ENCODE data around the gene SOAT2.

SOAT2 gene, protein sequence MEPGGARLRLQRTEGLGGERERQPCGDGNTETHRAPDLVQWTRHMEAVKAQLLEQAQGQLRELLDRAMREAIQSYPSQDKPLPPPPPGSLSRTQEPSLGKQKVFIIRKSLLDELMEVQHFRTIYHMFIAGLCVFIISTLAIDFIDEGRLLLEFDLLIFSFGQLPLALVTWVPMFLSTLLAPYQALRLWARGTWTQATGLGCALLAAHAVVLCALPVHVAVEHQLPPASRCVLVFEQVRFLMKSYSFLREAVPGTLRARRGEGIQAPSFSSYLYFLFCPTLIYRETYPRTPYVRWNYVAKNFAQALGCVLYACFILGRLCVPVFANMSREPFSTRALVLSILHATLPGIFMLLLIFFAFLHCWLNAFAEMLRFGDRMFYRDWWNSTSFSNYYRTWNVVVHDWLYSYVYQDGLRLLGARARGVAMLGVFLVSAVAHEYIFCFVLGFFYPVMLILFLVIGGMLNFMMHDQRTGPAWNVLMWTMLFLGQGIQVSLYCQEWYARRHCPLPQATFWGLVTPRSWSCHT
- total RNA-seq, result 0.98 to 5.3 reads per million in 2 donors

DNA sequence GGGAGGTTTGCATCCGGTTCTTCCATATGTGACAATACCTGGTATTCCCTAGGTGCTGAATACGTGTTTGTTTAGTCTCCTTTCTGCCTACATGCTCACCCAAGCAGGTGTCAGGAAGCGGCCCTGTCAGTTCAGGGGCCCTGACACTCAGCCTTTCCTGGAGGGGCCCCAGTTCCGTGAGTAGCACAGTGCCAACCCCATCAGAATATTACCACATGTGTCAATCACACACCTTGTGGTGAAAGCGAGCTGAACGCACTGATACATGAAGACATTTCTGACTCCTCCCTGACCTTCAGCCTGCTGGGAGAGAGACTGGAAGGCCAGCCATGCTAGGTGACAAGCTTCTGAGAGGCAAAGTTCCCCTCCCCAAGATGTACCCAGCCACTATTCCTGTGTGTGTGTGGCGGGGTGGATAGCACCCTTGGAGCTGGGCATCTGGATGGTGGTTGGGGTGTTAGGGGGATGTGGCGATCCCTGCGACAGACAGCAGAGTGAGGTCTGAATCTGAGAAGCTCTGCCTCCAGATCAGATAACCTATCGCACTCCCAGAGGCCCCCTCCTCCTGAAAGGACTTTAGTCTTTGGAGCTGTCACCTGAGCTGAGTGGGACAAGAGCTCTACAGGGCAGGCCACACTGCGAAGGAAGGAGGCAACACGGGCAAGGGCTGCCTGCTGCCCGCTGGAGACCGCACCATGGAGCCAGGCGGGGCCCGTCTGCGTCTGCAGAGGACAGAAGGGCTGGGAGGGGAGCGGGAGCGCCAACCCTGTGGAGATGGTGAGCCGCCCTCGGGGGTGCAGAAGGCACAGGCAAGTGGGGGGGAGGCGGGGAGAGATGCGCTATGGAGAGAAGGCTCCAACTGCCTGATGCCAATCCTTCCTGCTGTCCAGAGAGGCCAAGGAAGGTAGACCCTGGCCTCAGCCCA is at the start of gene SOAT2:
SOAT2 (plus strand) TSS at position 604 of the 925 bp plus-strand sequence; CDS start at position 696, 92 bp downstream.
- peak; percentile 23 for DNase-seq

DNA sequence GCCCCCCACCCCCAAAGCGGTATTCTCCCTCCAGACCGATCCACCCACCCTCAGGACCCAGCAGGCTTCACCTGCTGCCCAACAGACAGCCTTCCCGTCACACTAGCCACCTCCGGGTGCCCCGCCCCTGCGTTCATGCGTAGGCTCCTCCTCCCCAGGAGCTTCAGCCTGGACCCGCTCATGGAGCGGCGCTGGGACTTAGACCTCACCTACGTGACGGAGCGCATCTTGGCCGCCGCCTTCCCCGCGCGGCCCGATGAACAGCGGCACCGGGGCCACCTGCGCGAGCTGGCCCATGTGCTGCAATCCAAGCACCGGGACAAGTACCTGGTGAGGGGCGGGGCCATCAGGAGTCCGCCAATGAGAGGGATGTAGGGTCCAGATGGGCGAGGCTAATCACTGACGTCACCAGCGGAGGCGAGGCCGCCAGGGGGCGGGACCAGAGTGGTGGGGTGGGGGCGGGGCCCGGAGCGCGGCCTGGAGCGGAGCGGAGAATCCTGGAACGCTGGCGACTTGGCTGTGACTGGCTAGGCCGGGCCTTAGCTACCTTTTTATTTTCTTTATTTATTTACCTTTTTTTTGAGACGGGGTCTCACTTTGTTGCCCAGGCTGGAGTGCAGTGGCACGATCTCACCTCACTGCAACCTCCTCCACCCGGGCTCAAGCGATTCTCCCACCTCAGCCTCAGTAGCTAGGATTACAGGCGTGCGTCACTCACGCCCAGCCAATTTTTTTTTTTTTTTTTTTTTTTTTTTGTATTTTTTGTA is 49.0 kb upstream of the SOAT2 start:
- peak; percentile 91 for DNase-seq

DNA sequence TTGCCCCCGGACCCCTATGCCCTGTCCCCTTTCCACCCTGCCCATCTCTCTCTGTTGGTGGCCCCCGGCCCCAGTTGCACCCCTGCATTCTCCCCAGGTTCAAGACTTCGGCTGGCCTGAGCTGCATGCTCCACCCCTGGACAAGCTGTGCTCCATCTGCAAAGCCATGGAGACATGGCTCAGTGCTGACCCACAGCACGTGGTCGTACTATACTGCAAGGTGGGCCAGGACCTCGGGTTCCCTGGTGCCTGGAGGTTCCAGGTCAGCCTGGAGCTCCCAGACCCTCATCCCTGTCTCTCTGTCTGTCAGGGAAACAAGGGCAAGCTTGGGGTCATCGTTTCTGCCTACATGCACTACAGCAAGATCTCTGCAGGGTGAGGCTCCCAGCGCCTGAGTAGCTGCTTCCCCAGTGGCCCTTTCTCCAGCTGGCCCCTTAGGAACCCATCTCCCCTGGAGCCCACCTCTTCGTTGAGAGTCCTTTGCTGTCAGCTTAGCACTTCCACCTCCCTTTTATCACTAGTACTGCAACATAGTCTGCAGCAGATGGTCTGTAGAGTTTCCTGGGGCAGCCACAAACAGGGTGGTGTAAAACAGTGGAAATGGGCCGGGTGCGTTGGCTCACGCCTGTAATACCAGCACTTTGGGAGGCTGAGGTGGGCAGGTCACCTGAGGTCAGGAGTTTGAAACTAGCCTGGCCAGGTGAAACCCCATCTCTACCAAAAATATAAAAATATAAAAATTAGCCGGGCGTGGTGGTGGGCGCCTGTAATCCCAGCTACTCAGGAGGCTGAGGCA is 47.6 kb upstream of the SOAT2 start:
- no peak for DNase-seq

DNA sequence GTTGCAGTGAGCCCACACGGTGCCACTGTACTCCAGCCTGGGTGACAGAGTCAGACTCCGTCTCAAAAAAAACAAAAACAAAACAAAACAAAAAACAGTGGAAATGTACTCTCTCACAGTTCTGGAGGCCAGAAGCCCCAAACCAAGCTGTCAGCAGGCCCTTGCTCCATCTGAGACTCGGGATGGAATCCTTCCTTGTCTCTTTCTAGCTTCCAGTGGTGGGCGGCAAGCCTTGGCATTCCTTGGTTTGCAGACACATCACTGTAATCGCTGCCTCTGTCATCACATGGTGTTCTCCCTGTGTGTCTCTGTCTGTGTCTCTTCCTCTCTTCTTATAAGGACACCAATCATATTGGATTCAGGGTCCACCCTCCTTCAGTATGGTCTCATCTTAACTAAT is 47.0 kb upstream of the SOAT2 start:
- DNase-seq, result no peak

DNA sequence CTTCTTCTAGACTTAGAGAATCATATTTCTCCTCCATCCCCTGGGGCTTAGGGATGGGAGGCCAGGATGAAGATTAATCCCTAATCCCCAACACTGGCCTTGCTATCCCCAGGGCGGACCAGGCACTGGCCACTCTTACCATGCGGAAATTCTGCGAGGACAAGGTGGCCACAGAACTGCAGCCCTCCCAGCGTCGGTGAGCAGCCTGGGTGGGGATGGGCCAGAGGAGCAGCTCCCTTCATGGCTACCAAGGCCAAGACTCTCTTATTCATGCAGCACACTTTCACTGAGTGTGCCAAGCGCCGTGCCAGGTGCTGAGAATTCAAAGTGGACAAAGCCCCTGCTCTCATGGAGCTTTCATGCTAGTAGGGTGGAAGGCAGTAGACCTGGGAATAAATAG is 46.4 kb upstream of the SOAT2 start:
- no peak for DNase-seq

DNA sequence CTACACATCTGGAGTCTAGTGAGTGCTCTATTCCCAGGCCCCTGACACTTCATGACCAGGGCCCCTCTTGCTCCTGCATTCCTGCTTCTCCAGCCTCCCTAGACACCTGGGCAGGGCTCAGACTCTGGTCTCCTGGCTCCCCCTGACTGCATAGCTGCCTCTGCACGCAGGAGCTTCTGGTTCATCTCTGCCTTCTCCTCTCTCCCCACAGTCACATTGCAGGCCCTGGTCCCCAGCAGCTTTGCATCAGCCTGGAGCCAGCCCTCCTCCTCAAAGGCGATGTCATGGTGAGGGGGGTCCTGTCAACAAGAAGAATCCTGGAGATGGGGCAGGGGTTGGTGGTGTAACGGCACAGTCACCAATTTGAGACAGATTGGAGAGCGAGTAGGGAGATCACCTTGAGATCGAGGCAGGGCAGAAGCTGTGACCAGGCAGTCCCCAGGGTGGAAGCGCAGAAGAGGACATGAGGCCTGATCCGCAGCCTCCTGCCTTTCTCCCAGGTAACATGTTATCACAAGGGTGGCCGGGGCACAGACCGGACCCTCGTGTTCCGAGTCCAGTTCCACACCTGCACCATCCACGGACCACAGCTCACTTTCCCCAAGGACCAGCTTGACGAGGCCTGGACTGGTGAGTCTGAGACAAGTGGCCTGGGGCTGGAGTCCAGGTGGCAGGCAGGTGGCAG is 45.3 kb upstream of the SOAT2 start:
- DNase-seq, result no peak

DNA sequence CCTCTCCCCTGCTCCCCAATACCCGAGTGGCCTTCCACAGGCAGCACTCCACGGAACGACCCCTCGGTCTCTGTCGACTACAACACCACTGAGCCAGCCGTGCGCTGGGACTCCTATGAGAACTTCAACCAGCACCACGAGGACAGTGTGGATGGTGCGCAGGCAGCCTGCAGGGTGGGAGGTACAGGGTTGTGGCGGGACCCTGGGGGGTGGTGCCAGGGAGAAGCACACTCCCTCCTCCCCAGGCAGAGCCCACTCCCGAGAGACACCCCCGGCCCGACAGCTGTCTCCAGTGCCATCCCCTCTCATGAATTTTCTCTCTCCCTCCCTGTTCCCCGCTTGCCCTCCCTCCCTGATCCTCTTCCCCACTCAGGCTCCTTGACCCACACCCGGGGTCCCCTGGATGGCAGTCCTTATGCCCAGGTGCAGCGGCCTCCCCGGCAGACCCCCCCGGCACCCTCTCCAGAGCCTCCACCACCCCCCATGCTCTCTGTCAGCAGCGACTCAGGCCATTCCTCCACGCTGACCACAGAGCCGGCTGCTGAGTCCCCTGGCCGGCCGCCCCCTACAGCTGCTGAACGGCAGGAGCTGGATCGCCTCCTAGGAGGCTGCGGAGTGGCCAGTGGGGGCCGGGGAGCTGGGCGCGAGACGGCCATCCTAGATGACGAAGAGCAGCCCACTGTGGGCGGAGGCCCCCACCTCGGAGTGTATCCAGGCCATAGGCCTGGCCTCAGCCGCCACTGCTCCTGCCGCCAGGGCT is 44.4 kb upstream of the SOAT2 start:
- DNase-seq, result no peak

DNA sequence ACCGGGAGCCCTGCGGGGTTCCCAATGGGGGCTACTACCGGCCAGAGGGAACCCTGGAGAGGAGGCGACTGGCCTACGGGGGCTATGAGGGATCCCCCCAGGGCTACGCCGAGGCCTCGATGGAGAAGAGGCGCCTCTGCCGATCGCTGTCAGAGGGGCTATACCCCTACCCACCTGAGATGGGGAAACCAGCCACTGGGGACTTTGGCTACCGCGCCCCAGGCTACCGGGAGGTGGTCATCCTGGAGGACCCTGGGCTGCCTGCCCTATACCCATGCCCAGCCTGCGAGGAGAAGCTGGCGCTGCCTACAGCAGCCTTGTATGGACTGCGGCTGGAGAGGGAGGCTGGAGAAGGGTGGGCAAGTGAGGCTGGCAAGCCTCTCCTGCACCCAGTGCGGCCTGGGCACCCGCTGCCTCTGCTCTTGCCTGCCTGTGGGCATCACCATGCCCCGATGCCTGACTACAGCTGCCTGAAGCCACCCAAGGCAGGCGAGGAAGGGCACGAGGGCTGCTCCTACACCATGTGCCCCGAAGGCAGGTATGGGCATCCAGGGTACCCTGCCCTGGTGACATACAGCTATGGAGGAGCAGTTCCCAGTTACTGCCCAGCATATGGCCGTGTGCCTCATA is 43.7 kb upstream of the SOAT2 start:
- no peak for DNase-seq

DNA sequence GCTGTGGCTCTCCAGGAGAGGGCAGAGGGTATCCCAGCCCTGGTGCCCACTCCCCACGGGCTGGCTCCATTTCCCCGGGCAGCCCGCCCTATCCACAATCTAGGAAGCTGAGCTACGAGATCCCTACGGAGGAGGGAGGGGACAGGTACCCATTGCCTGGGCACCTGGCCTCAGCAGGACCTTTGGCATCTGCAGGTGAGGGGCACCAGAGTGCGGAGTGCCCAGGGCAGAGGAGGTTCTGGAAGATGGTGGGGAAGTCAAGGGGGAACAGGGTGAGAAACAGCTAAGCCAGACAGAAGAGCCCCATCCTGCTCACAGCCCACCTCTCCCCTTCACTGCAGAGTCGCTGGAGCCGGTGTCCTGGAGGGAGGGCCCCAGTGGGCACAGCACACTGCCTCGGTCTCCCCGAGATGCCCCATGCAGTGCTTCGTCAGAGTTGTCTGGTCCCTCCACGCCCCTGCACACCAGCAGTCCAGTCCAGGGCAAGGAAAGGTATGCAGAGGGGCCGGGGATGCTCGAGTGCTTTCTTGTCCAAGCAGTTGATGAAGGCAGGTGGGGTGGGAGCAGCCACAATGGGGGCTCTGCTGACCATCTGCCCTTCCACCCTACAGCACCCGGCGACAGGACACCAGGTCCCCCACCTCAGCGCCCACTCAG is 43.1 kb upstream of the SOAT2 start:
- DNase-seq, result no peak

DNA sequence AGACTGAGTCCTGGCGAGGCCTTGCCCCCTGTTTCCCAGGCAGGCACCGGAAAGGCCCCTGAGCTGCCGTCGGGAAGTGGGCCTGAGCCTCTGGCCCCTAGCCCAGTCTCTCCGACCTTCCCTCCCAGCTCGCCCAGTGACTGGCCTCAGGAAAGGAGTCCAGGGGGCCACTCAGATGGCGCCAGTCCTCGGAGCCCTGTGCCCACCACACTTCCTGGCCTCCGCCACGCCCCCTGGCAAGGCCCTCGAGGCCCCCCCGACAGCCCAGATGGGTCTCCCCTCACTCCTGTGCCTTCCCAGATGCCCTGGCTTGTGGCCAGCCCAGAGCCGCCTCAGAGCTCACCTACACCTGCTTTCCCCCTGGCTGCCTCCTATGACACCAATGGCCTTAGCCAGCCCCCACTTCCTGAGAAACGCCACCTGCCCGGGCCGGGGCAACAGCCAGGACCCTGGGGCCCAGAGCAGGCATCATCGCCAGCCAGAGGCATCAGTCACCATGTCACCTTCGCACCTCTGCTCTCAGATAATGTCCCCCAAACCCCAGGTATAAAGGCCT is 42.5 kb upstream of the SOAT2 start:
- DNase-seq, result no peak

DNA sequence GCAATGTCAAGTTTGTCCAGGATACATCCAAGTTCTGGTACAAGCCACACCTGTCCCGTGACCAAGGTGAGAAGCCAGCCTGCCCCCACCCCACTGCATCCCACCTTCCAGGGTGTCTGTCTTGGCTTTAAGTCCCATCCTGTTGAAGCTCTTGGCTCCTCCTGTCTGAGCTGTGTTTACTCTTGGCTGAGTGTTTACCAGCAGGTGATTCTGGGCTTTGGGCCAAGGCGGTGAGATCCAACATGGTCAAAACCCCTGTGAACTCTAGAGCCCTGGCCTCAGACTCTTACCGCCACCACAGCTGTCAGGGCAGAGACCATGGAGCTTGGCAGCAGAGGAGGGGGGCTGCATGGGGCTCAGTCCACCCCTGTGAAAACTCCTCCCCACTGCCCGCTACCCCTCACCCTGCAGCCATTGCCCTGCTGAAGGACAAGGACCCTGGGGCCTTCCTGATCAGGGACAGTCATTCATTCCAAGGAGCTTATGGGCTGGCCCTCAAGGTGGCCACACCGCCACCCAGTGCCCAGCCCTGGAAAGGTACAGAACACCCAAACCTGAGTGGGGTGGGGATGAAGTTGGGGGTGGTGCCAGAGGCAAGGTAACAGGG is 41.8 kb upstream of the SOAT2 start:
- DNase-seq, result no peak

DNA sequence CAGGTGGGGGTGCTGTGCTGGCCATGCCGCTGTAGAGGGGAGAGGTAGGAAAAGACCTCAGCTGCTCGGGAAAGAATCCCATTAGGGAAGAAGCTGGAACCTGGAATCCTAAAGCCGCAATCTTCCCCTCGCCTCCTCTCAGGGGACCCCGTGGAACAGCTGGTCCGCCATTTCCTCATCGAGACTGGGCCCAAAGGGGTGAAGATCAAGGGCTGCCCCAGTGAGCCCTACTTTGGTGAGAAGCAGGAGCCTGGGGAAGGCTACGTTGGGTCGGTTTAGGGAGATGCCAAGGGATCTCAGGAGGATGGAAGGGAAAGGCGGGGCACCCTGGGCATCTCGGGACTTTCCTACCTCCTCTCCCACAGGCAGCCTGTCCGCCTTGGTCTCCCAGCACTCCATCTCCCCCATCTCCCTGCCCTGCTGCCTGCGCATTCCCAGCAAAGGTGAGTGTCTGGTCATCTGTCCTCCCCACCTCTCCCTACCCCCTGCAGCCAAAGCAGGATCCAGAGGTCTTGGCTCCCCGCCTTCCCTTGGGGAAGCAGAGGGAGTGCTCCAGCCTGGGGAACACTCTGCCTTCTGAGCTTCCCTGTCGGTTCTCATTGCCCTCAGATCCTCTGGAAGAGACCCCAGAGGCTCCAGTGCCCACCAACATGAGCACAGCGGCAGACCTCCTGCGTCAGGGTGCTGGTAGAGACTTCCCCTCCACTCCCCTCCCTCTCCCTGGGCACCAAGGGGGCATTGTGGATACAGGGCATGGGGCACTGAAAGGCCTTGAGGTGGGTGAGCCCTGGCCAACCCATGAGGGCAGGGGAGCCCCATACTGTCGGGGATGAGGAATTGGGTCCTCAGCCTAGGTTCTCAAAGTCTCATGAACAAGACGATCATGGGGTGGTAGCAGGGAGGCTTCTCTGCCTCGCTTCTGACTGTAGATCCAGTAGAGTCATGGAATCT is 41.0 kb upstream of the SOAT2 start:
- DNase-seq, result no peak

DNA sequence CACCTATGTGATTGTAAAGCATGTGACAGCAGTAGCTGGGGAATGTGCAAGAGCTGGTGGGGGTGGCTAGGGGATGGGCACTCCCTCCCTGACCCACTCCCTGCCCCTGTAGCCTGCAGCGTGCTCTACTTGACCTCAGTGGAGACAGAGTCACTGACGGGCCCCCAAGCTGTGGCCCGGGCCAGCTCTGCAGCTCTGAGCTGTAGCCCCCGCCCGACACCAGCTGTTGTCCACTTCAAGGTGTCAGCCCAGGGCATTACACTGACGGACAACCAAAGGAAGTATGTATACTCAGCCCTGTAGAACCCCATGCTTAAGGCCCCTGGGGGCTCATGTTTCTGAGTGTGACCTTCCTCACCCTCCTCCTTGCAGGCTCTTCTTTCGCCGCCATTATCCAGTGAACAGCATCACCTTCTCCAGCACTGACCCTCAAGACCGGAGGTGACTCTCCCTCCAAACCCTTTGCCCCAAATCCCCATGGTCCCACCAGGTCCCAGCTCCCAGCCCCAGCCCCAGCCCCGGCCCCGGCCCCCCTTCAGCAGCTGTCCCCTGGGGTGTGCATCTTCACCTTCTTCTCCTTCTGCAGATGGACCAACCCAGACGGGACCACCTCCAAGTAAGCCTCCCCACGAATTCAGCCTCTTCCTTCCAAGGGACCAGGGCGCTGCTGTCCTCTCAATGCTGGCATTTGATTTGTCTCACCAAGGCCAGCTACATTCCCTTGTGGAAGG is 40.1 kb upstream of the SOAT2 start:
- DNase-seq, result no peak

DNA sequence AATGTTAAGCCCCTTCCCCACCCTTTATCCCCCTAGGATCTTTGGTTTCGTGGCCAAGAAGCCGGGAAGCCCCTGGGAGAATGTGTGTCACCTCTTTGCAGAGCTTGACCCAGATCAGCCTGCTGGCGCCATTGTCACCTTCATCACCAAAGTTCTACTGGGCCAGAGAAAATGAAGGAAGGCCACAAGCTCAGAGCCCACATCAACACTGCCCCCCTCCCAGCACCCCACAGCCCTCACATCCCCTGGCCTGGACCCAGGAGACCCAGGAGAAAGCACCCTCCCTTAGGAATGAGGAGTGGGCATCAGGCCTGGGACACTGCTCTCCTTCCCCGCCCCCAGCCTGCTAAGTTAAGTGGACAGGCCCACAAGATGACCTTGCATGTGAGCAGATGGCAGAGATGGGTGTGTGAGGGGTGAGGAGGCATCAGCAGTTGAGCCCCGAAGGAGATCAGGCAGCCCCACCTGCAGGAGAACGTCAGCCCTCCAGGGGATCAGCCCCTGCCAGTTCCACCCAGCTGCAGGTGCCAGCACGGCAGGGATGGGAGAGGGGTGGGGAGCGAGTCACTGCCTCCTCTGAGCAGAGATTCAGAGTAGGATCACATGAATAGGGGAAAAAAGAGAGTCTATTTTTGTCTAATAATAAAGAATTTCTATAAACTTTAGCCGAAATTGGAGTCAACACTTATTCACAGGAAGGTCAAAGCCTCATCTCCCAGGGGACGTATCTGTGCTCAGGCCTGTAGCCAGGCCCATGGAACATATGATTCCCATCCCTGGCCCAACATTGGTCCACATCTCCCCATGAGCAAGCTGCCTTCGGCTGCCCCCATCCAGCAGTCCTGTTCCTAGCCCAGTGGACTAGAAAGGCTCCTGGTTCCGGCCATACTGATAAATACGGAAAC is 39.3 kb upstream of the SOAT2 start:
- no peak for DNase-seq

DNA sequence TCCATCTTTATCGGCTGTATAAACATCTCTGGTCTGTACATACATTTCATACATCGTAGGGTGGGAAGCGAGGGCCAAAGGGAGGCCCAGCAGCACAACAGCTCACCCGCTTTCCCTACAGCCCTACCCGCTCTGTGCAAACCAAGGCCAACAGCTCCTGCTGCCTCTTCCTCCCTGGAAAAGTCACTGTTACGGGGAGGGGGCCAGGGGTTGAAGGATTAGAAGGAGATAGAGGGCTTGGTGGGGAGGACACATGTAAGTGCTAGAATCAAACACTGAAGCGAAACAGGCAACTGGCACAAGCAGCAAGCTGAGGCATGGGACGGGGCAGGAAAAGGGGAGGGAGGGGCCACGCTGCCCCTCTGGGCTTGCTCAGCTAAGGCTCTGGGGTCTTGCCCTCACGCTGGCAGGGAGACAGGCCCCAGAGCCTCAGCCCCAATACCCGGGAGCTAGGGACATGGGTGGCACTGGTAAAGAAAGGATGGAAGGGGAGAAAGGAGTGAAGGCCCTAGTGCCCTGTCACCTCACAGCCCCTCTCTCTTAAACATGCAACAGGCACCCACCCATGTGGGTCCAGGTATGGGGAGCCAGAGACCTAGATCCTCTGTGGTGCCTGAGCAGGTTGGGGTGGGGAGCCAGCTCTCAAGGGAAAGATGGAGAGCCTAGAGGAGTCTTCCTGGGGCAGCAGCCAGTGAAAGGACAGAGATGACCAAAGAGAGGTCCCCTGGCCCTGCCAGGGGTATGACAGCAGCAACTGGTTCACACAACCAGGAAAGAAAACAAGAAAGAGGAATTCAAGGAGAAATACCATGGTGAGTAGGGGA is 38.5 kb upstream of the SOAT2 start:
- DNase-seq, result no peak
